ENCODE measurements around the gene NCAM1.

Gene NCAM1

GRCh38 chr11:113077379-113077778 lies 116.2 kb downstream of the NCAM1 start:
- no peak overlapping the region for H3K4me3 ChIP-seq
- H3K9me3 ChIP-seq: no peaks in the 10 kb centered on the region
- H3K27ac ChIP-seq: no peak overlapping the region
- H3K4me2 ChIP-seq: no peak overlapping the region
- H4K20me1 ChIP-seq: no peaks in the 10 kb centered on the region
- no peaks in the 10 kb centered on the region for H3K36me3 ChIP-seq
- no peaks in the 10 kb centered on the region for H3K27me3 ChIP-seq
- no peak for TF ChIP-seq Cebpa-rat (IDR thresholded peaks at IDR 0.05)
- H3K4me1 ChIP-seq: no peaks in the 10 kb centered on the region
- H3K9ac ChIP-seq: no peak overlapping the region

DNA sequence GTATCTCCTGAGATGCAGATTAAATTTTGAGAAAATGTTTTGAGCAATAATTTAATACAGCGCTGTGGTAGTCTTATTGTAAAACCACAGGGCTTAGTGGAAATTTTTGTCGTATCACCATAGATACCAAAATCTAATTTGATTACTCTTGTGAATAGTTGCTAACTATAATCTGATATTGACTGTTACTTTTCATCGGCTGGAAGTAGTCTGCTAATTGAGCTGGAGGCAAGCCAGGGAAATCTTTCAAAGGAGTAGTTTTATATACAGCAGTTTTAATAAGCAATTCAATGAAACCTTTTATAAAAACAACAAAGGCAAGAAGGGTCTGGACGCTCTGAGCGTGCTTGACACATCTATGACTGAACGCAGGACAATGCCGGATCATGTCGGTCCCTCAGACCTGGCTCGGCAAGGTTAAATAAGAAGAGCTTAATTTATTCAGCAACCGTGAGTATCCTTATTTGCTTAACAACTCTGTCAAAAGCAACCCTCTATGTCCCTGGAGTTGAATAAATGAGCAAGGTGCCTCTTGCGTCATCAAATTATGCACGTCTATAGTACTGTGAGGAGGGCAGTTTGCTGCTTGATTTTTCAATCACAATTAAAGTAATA lies 121.2 kb downstream of the NCAM1 start:
- Histone ChIP-seq H3K36me3 (no peaks in the 10 kb centered on the region), H3K4me2 (no peak overlapping the region), H3K9ac (no peak overlapping the region), H3K4me3 (no peak overlapping the region), H3K27me3 (no peaks in the 10 kb centered on the region), H3K4me1 (peaks cover 17% of the 10 kb centered on the region), H3K27ac (no peak overlapping the region), H4K20me1 (no peaks in the 10 kb centered on the region), H3K9me3 (no peaks in the 10 kb centered on the region)
- TF ChIP-seq Cebpa-rat (IDR thresholded peaks at IDR 0.05): no peak

GRCh38 chr11:113083571-113083970 lies 122.4 kb downstream of the NCAM1 start:
- peaks cover 17% of the 10 kb centered on the region for H3K4me1 ChIP-seq
- H4K20me1 ChIP-seq: no peaks in the 10 kb centered on the region
- H3K4me2 ChIP-seq: no peak overlapping the region
- H3K27ac ChIP-seq: no peak overlapping the region
- H3K9me3 ChIP-seq: no peaks in the 10 kb centered on the region
- H3K4me3 ChIP-seq: no peak overlapping the region
- H3K9ac ChIP-seq: no peak overlapping the region
- H3K27me3 ChIP-seq: no peaks in the 10 kb centered on the region
- no peaks in the 10 kb centered on the region for H3K36me3 ChIP-seq
- TF ChIP-seq Cebpa-rat (IDR thresholded peaks at IDR 0.05): no peak

DNA sequence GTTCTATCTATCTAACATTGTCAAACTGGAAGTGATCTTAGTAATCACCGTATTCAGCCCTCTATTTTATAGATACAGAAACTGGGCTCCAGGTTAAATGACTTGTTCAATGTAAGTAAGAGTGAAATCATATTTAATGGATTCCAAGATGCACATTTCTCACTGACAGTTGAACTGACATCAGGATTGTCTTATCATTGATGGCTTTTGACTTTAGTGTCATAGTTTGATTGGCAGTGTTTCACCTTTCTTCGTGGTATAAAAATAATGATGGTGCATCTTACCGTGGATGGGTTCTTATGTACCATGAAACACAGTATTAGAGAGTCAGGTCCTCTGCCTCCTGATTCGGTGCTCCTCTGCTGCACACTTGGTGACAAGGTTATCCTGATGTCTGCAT lies 123.1 kb downstream of the NCAM1 start:
- Histone ChIP-seq H3K9me3 (no peaks in the 10 kb centered on the region), H3K4me3 (no peak overlapping the region), H3K4me2 (no peak overlapping the region), H3K36me3 (no peaks in the 10 kb centered on the region), H4K20me1 (no peaks in the 10 kb centered on the region), H3K9ac (no peak overlapping the region), H3K27ac (no peak overlapping the region), H3K4me1 (peaks cover 17% of the 10 kb centered on the region), H3K27me3 (no peaks in the 10 kb centered on the region)
- TF ChIP-seq Cebpa-rat (IDR thresholded peaks at IDR 0.05): no peak

- peaks cover 17% of the 10 kb centered on the region for H3K4me1 ChIP-seq
- no peaks in the 10 kb centered on the region for H3K9me3 ChIP-seq
- TF ChIP-seq Cebpa-rat (IDR thresholded peaks at IDR 0.05): no peak
- H4K20me1 ChIP-seq: no peaks in the 10 kb centered on the region
- no peak overlapping the region for H3K27ac ChIP-seq
- peak overlapping the region; percentile 56 for H3K4me2 ChIP-seq
- H3K9ac ChIP-seq: no peak overlapping the region
- no peaks in the 10 kb centered on the region for H3K27me3 ChIP-seq
- H3K36me3 ChIP-seq: no peaks in the 10 kb centered on the region
- no peak overlapping the region for H3K4me3 ChIP-seq
These were observed 124.2 kb downstream of the NCAM1 start for GRCh38 chr11:113085446-113085845.

DNA sequence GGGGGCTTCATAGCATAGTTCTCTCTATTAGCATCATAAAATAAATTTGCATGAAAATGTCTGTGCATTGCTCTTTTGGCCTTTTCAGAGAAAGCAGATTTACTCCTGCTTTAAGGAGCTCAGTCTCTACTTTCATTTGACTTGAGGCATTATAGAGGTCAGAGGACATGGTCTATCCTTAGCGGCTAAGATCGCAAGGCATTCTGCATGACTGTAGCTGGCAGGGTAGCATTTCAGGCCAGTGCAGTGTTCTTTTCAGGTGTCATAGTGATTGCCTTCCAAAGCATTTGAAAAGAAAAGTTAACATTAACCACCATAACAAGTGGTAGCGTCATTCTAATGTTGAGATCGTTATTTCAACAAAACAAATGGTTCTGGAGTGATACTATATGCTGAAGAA lies 126.5 kb downstream of the NCAM1 start:
- Histone ChIP-seq H3K9me3 (no peaks in the 10 kb centered on the region), H3K27ac (no peak overlapping the region)

GRCh38 chr11:113090716-113091480 lies 129.7 kb downstream of the NCAM1 start:
- Histone ChIP-seq H3K36me3 (no peaks in the 10 kb centered on the region), H3K27ac (no peak overlapping the region), H3K27me3 (no peaks in the 10 kb centered on the region), H3K9me3 (no peaks in the 10 kb centered on the region), H3K9ac (no peak overlapping the region), H3K4me2 (no peak overlapping the region), H3K4me1 (peaks cover 5% of the 10 kb centered on the region), H4K20me1 (no peaks in the 10 kb centered on the region), H3K4me3 (no peak overlapping the region)
- TF ChIP-seq Cebpa-rat (IDR thresholded peaks at IDR 0.05): no peak

More for the DNA sequence above, 126.5 kb downstream of the NCAM1 start:
- Histone ChIP-seq H3K4me3 (no peak overlapping the region), H3K4me1 (peaks cover 17% of the 10 kb centered on the region), H4K20me1 (no peaks in the 10 kb centered on the region), H3K36me3 (no peaks in the 10 kb centered on the region), H3K9ac (no peak overlapping the region), H3K27me3 (no peaks in the 10 kb centered on the region), H3K4me2 (no peak overlapping the region)
- no peak for TF ChIP-seq Cebpa-rat (IDR thresholded peaks at IDR 0.05)

DNA sequence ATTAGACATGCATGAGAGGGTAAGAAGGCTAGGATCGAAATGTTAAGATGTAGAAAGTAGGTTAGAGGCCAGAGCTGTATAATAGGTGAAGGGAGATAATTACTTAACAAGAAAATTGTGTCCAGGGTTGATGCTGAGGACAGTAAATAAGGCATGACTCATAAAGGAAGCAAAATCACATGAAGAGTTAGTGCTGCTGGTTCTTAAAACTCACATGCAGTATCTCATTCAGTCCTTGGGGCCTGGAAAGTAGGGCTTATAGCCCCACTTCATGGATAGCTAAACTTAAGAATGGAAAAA lies 130.2 kb downstream of the NCAM1 start:
- no peak overlapping the region for H3K27ac ChIP-seq
- H3K4me2 ChIP-seq: no peak overlapping the region
- H3K4me1 ChIP-seq: peaks cover under 1% of the 10 kb centered on the region; the same call in 1 of the 2 replicates
- H3K9ac ChIP-seq: no peak overlapping the region
- no peak for TF ChIP-seq Cebpa-rat (IDR thresholded peaks at IDR 0.05)
- no peak overlapping the region for H3K4me3 ChIP-seq
- no peaks in the 10 kb centered on the region for H3K9me3 ChIP-seq
- H4K20me1 ChIP-seq: no peaks in the 10 kb centered on the region
- H3K27me3 ChIP-seq: no peaks in the 10 kb centered on the region
- H3K36me3 ChIP-seq: no peaks in the 10 kb centered on the region

DNA sequence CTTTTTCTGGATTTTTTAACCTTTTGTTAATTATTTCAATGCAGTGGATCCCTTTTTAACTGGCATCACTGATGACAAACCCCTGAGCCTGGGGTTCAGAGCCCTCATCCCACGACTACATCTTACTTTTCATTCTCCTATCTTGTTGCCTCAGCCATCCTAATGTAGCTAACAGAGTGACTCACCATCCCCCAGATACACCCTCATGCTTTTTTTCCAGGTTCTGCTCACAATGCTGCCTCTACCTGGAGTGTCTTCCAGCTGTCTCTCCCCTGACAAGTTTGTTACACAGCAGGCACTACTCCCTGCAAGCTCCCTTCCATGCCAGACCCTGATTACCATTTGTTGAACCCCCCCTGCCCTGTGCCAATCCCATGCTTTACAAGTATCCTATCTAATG lies 135.4 kb downstream of the NCAM1 start:
- Histone ChIP-seq H3K4me3 (no peak overlapping the region), H3K9ac (no peak overlapping the region), H4K20me1 (no peaks in the 10 kb centered on the region), H3K36me3 (no peaks in the 10 kb centered on the region), H3K4me1 (no peaks in the 10 kb centered on the region), H3K27ac (no peak overlapping the region), H3K4me2 (no peak overlapping the region), H3K27me3 (no peaks in the 10 kb centered on the region), H3K9me3 (no peaks in the 10 kb centered on the region)
- TF ChIP-seq Cebpa-rat (IDR thresholded peaks at IDR 0.05): no peak

GRCh38 chr11:113103932-113104690 lies 142.9 kb downstream of the NCAM1 start:
- Histone ChIP-seq H3K27ac (no peak overlapping the region), H3K9me3 (no peaks in the 10 kb centered on the region), H4K20me1 (no peaks in the 10 kb centered on the region), H3K4me3 (no peak overlapping the region), H3K36me3 (no peaks in the 10 kb centered on the region), H3K9ac (no peak overlapping the region), H3K4me2 (no peak overlapping the region), H3K4me1 (peaks cover 15% of the 10 kb centered on the region), H3K27me3 (no peaks in the 10 kb centered on the region)
- TF ChIP-seq Cebpa-rat (IDR thresholded peaks at IDR 0.05): no peak
